ENCODE results near the gene E2F1.

E2F1 gene

DNA sequence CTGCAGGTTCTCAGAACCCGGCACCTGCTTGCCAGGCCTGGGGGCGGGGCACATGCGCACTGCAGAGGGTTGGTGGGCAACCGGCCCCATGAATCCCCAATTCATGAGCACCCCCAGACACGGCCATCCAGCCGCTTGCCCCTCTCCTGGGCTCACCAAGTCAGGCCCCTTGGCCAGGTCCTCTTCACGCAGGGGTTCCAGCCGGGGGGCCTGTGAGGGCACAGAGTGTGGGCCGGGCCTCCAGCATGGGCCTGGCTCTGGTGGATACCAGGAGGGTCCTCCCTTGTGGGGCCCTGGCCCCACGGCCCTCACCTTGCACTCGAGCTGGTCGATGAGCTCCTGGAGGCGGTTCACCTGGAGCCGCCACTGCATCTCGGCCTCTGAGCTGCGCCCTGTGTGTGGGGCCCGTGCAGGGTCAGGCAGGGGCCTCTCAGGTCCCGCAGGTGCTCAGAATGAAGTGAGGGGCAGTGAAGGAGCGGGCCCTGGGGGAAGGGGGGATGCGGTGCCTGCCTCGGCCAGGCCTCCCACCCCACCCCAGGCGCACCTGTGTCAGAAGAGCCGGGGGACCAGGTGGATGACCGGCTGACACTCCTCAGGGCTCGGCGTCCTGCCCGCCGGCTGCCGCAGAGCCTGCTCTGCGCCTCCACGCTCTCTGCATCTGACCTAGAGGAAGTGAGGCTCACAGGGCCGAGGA, 26.7 kb downstream of the E2F1 start:
- Histone ChIP-seq H3K27me3 (ENCODE audit: insufficient read depth, poor library complexity, severe bottlenecking) (no peaks in the 10 kb centered on the region), H3K27ac (replicated peaks) (no peak overlapping the region), H3K4me3 (replicated peaks; ENCODE audit: insufficient read depth, low read length) (no peak overlapping the region)
- DNase-seq (ENCODE audit: low read depth in 1 of 2, low spot score in 1 of 2): no peak
- no peak for TF ChIP-seq POLR2AphosphoS5 (IDR thresholded peaks at IDR 0.05; ENCODE audit: low read depth)
- no peak for TF ChIP-seq SPI1 (IDR thresholded peaks at IDR 0.05; ENCODE audit: borderline replicate concordance, low read depth)
- TF ChIP-seq CTCF (IDR thresholded peaks at IDR 0.05; ENCODE audit: insufficient read depth, low read length): no peak
- TF ChIP-seq GABPA (IDR thresholded peaks at IDR 0.05; ENCODE audit: low read depth): no peak
- TF ChIP-seq, protein P1, sequence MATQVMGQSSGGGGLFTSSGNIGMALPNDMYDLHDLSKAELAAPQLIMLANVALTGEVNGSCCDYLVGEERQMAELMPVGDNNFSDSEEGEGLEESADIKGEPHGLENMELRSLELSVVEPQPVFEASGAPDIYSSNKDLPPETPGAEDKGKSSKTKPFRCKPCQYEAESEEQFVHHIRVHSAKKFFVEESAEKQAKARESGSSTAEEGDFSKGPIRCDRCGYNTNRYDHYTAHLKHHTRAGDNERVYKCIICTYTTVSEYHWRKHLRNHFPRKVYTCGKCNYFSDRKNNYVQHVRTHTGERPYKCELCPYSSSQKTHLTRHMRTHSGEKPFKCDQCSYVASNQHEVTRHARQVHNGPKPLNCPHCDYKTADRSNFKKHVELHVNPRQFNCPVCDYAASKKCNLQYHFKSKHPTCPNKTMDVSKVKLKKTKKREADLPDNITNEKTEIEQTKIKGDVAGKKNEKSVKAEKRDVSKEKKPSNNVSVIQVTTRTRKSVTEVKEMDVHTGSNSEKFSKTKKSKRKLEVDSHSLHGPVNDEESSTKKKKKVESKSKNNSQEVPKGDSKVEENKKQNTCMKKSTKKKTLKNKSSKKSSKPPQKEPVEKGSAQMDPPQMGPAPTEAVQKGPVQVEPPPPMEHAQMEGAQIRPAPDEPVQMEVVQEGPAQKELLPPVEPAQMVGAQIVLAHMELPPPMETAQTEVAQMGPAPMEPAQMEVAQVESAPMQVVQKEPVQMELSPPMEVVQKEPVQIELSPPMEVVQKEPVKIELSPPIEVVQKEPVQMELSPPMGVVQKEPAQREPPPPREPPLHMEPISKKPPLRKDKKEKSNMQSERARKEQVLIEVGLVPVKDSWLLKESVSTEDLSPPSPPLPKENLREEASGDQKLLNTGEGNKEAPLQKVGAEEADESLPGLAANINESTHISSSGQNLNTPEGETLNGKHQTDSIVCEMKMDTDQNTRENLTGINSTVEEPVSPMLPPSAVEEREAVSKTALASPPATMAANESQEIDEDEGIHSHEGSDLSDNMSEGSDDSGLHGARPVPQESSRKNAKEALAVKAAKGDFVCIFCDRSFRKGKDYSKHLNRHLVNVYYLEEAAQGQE (IDR thresholded peaks at IDR 0.05; ENCODE audit: insufficient replicate concordance, low read depth): no peak

- no peak overlapping the region for H3K4me3 ChIP-seq (replicated peaks; ENCODE audit: insufficient read depth, low read length)
- H3K27ac ChIP-seq (replicated peaks): no peak overlapping the region
- no peak for TF ChIP-seq GABPA (IDR thresholded peaks at IDR 0.05; ENCODE audit: low read depth)
- TF ChIP-seq POLR2AphosphoS5 (IDR thresholded peaks at IDR 0.05; ENCODE audit: low read depth): no peak
- TF ChIP-seq, protein P1 (IDR thresholded peaks at IDR 0.05; ENCODE audit: insufficient replicate concordance, low read depth): no peak
- no peak for TF ChIP-seq CTCF (IDR thresholded peaks at IDR 0.05; ENCODE audit: insufficient read depth, low read length)
- no peak for TF ChIP-seq SPI1 (IDR thresholded peaks at IDR 0.05; ENCODE audit: borderline replicate concordance, low read depth)
- no peaks in the 10 kb centered on the region for H3K27me3 ChIP-seq (ENCODE audit: insufficient read depth, poor library complexity, severe bottlenecking)
- no peak for DNase-seq (ENCODE audit: low read depth in 1 of 2, low spot score in 1 of 2)
Measured at GRCh38 chr20:33658929-33659328, 27.3 kb downstream of the E2F1 start.

- TF ChIP-seq SPI1 (IDR thresholded peaks at IDR 0.05; ENCODE audit: borderline replicate concordance, low read depth) (no peak), CTCF (IDR thresholded peaks at IDR 0.05; ENCODE audit: insufficient read depth, low read length) (no peak), GABPA (IDR thresholded peaks at IDR 0.05; ENCODE audit: low read depth) (no peak), POLR2AphosphoS5 (IDR thresholded peaks at IDR 0.05; ENCODE audit: low read depth) (no peak)
- TF ChIP-seq, protein P1 (IDR thresholded peaks at IDR 0.05; ENCODE audit: insufficient replicate concordance, low read depth): no peak
- Histone ChIP-seq H3K4me3 (replicated peaks; ENCODE audit: insufficient read depth, low read length) (no peak overlapping the region), H3K27ac (replicated peaks) (no peak overlapping the region), H3K27me3 (ENCODE audit: insufficient read depth, poor library complexity, severe bottlenecking) (no peaks in the 10 kb centered on the region)
- DNase-seq (ENCODE audit: low read depth in 1 of 2, low spot score in 1 of 2): no peak
Measured at GRCh38 chr20:33658510-33658909, 27.7 kb downstream of the E2F1 start.

All from HL-60 (cell line).